HG03025 (cell line): ENCODE measurements around the gene NACAD.

Experiments used
- ATAC-seq: cut with Tn5 transposase; IDR thresholded peaks from one replicate; pipeline ENCODE4 v1.9.1; 2021; ENCODE audit warnings: mild to moderate bottlenecking, moderate library complexity; ENCODE audit not compliant: unreplicated experiment, low FRiP score

The NACAD gene

DNA sequence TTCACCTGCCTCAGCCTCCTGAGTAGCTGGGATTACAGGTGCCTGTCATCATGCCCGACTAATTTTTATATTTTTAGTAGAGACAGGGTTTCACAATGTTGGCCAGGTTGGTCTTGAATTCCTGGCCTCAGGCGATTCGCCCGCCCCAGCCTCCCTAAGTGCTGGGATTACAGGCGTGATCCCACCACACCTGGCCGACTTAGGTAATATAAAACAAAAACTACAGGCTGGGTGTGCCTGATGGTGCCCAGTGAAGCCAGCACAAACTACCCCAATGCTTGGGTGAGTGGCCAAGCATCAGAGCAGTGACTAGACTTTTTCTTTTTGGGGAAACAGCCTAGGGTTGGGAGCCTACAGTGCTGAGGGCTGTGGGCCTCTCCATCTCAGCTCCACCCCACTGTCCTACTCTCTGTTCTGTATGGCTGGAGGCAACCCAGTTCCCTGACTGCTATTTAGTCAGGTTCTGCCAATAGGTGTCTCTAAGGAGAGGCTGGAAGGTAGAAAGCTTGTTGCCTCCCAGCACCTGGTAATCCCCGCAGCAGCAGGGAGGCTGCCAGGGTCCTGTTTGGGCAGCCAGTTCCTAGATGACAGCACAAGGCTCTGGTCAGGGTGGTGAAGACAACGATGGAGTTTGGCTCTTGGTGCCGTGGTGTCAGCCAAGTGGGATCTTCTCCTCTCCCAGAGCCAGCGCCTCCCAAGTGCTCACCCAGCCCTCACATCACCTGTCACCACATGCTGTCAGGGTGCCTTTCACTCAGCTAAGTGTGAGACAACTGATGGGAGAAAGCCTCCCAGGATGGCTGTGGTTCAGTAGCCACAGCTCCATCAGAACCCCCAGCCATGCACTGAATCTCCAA is 10.4 kb upstream of the NACAD start:
- no peak for ATAC-seq

DNA sequence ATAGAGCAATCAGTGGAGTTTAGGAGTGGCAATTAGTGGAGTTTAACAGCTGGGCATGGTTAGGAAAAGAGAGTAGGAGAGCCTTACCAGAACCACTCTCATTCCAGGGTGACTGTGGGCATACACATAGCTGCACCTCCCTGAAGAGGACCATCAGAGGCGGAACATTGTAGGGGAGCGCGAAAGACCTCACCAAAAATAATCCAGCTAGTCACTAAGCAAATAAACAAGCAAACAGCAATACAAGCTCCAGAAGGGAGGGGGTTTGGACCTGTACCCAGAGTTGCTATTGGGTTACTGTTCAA is 4.1 kb upstream of the NACAD start:
- no peak for ATAC-seq

DNA sequence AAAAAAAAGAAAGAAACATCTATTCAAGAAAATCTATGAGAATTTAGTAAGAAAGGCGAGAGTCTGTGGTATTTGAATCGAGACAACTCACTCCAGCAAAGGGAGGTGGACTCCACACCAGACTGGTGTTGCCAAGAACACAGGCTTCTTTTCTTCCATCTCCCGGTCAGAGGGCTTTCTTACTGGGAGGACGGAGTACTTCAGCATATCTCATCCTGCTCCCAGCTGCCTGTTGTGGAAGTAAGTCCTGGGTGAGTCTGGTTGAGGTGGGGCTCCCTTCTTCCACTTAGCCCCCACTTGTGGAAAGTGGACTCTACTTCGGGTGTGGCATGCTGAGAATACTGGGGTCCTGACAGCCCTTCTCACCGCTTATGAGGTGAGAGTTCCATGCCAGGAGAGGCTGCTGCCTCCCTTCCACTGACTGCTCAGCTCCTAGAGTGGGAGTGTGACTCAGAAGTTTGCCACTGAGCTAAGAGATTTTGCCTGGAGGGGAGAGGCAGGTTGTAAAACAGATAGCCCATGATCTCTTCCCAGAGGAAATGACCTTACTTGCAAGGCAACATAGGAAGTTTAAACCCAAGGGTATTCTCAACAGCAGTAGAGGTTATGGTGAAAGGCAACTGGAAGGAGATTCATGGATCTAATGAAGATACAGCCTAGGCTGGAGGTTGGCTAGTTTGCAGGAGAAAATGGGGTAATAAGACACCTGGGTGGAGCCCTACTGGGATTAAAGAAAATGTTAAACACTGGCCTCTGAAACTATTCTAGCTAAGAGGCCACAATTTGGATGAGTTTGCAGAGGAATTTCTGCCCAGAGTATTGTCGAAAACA is 3.5 kb upstream of the NACAD start:
- ATAC-seq = no peak

DNA sequence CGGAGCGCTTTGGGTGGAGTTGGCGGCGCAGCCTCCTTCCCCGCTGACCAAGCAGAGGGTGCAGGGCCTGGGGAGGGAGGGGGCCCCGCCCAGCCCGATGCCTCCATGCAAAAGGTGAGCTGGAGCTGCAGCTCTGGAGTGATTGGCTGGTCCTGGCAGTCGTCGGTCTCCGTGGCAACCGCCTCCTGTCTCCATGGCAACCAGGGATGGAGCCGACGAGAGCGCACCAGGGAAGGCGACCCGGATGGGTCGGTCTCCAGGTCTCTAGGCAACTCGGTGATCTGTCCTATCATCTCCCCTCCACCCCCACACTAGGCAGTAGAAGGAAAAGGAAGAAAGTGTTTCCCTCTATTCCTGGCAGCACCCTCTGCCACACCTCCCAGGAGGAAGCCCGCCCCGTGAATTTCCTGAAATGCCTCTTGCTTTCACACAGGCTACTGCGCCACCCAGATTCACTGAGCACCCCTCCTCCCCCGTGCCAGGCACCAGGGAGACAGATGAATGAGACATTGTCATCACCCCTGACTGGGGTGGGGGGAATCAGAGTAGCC is 647 bp upstream of the NACAD start:
- no peak for ATAC-seq

DNA sequence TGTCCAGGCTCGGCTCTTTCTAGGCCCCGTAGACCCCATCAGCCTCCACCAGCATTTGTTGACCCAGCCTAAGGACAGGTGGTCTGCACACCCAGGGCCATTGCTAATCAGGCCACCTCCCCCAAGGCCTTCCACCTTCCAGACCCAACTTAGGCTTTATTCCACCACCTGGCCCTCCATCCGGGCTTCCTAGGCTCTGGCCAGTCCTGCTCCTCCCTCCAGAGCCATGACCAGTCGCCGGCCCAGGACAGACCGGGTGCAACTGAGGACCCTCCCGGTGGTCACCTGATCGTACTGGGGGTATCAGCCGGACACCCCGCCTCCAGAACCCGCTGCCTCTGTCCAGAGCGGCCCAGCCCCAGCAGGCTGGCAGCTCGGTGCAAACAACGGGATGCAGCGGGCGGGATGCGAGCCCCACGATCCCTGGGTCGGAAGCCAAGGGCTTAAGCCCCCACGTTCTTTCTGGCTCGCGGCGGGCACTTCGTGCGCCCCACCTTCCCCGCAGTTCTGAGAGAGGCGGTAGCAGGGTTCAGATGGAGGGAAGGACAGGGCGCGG is 545 bp downstream of the NACAD start:
- ATAC-seq = no peak

- no peak for ATAC-seq
Measured at GRCh38 chr7:45087301-45088145, 1.2 kb downstream of the NACAD start.

DNA sequence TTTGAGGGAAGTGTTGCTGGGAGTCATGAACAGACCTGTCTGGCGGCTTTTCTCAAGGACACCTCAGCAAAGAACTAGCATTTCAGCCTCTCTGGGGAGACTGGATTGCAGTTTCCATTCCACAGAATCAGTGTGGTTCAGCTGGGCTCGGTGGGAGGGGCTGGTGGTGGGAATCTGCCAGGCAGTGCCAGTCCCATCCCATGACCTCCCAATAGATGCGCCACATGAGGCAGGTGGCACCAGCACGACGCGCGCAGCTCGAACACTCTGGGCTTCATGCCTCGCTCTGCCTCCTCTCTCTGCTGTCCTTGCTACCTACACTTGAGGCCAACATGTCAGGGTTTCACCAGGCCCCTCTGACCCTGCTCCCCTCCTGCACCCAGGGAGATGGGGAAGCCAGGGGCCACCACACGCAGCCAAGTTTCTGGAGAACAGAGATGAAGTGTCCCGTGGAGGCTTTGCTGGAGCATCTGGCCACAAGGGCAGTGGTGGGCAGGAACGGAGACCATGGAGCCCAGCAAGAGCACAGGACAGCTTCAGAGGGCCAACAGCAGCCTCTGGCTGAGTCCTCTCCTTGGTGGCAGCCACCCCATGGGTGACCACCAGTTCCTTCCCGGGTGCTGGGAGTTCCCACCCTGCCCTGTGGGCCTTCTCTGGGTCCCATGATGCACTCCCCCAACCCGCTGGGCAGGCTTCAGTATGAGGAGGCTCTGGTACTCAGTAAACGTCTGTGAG is 2.3 kb downstream of the NACAD start:
- no peak for ATAC-seq

DNA sequence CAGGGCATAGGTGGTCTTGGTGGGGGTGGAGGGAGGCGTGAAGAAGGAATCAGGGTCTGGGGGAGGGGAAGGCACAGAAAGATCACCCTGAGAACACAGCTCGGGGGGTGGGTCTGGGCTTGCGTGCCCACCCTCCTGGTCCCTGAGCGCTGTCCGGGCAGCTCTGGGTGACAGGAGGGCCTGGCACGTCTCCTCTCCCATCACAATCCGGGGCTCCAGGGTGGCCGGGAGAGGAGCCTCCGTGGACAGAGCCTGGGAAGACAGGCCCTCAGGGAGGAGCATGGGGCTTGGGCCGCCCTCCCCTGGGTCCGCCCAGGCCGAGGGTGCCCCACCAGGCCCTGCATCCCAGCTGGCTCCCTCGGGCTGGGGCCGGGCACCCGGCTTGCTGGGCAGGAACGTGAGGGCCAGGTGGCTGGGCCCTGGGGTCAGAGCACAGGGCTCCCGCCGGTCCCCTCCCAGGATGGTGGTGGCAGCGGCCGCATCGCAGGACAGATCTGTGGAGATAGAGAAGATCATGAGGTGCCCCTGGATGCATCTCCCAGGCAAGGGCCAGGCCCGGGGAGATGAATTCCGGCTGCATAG is 3.1 kb downstream of the NACAD start:
- no peak for ATAC-seq

GRCh38 chr7:45084901-45085618 is 3.7 kb downstream of the NACAD start:
- ATAC-seq = no peak

- no peak for ATAC-seq
Measured at GRCh38 chr7:45084336-45084735, 4.4 kb downstream of the NACAD start.

- ATAC-seq = no peak
Measured at GRCh38 chr7:45082831-45083331, 5.9 kb downstream of the NACAD start.

DNA sequence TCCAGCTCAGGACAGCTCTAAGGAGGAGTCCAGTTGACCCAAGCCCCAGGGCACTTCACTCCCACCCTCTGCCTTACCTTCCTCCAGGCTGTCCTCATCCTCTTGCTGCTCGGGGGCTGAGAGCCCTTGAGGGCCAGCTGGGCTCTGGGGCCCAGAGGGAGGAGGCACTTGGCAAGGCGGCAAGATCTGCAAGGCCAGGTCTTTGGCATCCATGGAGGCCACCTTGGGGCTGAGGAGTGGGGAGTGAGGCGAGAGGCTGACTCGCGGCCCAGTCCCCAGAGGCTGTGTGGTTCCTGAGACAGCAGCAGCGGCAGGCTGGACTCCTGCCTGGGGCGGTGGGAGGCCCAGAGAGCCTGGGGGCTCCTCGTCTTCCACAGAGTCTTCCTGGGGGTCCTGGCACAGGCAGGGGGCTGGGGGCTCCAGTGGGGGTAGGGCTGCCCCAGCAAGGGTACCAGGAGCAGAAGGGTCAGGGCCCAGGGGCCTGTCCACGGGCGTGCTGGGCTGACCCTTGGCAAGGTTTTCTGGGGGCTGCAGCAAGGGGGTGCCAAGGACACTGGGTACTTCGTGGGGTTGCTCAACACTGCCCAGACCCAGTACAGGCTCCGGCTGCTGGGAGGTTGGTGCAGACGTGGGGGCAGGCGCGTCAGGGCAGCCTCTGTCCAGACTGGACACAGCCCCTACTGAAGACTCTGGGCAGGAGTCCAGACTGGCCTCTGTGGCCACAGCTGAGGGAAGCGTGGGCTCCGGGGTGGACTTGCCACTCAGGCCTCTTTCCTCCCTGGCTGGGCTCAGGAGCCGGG is 6.5 kb downstream of the NACAD start:
- no peak for ATAC-seq

DNA sequence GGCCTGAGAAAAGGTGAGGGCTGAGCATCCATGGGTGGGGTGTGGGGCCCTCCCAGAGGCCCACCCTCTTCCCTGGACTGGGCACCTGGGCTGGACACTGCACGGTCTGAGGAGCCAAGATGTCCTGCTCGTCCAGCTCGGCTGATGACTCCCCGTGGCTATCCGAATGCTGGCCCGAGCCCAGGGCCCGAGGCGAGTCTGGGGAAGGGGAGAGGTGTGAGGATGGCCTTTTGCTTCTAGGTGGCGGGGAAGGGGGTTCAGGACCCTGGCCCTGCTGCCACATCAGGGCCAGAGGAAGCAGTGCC is 7.1 kb downstream of the NACAD start:
- ATAC-seq = no peak

- ATAC-seq = no peak
Measured at GRCh38 chr7:45080958-45081669, 7.7 kb downstream of the NACAD start.

- ATAC-seq = no peak
Measured at GRCh38 chr7:45080265-45080957, 8.4 kb downstream of the NACAD start.

GRCh38 chr7:45078125-45078681 is 10.6 kb downstream of the NACAD start:
- no peak for ATAC-seq
